Parathyroid adenoma (tissue), 2 donors: ENCODE results near the gene ETV3L.

ENCODE experiments used
- H2AFZ ChIP-seq: fragments of 300-600 bp; sonication (generic); one replicate; pipeline ENCODE4 v1.7.0; 2017; ENCODE audit warnings: antibody characterized with exemption, mild to moderate bottlenecking
- H3K27ac ChIP-seq: fragments of 300-600 bp; sonication (generic); one replicate; pipeline ENCODE4 v1.7.0; 2017
- H3K27me3 ChIP-seq: fragments of 300-600 bp; sonication (generic); one replicate; pipeline ENCODE4 v1.7.0; 2017; ENCODE audit warnings: low read length; ENCODE audit not compliant: control insufficient read depth, insufficient read depth
- H3K36me3 ChIP-seq: fragments of 300-600 bp; sonication (generic); one replicate; pipeline ENCODE4 v1.7.0; 2017; ENCODE audit warnings: low read length; ENCODE audit not compliant: control insufficient read depth, insufficient read depth
- H3K4me1 ChIP-seq: fragments of 300-600 bp; sonication (generic); one replicate; pipeline ENCODE4 v1.7.0; 2017; ENCODE audit warnings: control low read depth
- H3K4me2 ChIP-seq: fragments of 300-600 bp; sonication (generic); one replicate; pipeline ENCODE4 v1.7.0; 2017; ENCODE audit warnings: low read length
- H3K4me3 ChIP-seq: fragments of 300-600 bp; sonication (generic); one replicate; pipeline ENCODE4 v1.7.0; 2017; ENCODE audit warnings: low read depth, low read length
- H3K79me2 ChIP-seq: fragments of 300-600 bp; sonication (generic); one replicate; pipeline ENCODE4 v1.7.0; 2017; ENCODE audit warnings: control low read depth
- H3K9ac ChIP-seq: fragments of 300-600 bp; sonication (generic); one replicate; pipeline ENCODE4 v1.7.0; 2017; ENCODE audit warnings: mild to moderate bottlenecking
- H3K9me3 ChIP-seq: fragments of 300-600 bp; sonication (generic); one replicate; pipeline ENCODE4 v1.7.0; 2017; ENCODE audit warnings: low read length; ENCODE audit not compliant: control insufficient read depth
- CTCF ChIP-seq: fragments of 300-600 bp; sonication (generic); IDR thresholded peaks from one replicate; pipeline ENCODE4 v1.7.0; 2017; ENCODE audit warnings: antibody characterized with exemption, mild to moderate bottlenecking
- donor health status: primary hyperparathyroidism.

Gene ETV3L

DNA sequence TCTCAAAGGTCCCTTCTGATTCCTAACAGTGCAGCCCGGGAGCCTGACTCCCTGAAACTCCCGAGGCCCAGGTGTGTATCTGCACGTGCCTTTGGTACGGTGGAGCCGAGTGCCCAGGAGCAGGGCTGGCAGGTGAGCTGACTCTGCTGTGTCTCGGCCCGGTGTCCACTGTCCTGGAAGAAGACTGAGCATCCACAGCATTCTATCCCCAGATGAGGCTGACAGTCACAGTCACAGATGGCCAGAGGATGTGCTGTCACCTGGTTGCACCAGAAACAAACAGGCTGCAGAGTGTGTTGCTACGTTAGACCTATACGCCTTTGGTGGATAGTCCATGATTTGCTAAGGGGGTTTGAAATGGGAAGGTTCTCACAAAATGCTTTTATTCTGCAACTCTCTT lies 9.8 kb downstream of the ETV3L start:
- no peaks in the 10 kb centered on the region for H3K36me3 ChIP-seq
- no peak overlapping the region for H3K4me2 ChIP-seq
- H2AFZ ChIP-seq: no peak overlapping the region
- H3K27ac ChIP-seq: no peak overlapping the region
- no peaks in the 10 kb centered on the region for H3K9me3 ChIP-seq
- H3K9ac ChIP-seq: no peak overlapping the region
- no peak overlapping the region for H3K4me3 ChIP-seq
- TF ChIP-seq CTCF: no peak
- no peaks in the 10 kb centered on the region for H3K27me3 ChIP-seq
- no peaks in the 10 kb centered on the region for H3K79me2 ChIP-seq
- H3K4me1 ChIP-seq: no peaks in the 10 kb centered on the region

- Histone ChIP-seq H3K9ac (no peak overlapping the region), H3K4me2 (no peak overlapping the region), H3K79me2 (no peaks in the 10 kb centered on the region), H3K27me3 (no peaks in the 10 kb centered on the region), H3K4me3 (no peak overlapping the region), H3K4me1 (no peaks in the 10 kb centered on the region), H3K36me3 (no peaks in the 10 kb centered on the region), H2AFZ (no peak overlapping the region), H3K27ac (no peak overlapping the region), H3K9me3 (no peaks in the 10 kb centered on the region)
- TF ChIP-seq CTCF: no peak
Observed at GRCh38 chr1:157088607-157089006, 11.0 kb downstream of the ETV3L start.

DNA sequence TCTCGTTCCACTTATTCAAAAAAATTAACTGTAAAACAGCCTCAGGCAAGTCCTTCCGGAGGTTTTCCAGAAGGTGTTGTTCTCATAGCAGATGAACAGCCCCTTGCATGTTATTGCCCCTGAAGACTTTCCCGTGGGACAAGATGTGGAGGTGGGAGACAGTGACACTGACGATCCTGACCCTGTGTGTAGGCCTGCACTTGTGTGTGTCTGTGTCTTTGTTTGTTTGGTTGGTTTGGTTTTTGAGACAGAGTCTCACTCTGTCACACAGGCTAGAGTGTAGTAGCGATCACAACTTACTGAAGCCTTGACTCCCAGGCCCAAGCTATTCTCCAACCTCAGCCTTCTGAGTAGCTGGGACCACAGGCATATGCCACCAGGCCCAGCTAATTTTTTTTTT lies 12.6 kb downstream of the ETV3L start:
- H2AFZ ChIP-seq: no peak overlapping the region

DNA sequence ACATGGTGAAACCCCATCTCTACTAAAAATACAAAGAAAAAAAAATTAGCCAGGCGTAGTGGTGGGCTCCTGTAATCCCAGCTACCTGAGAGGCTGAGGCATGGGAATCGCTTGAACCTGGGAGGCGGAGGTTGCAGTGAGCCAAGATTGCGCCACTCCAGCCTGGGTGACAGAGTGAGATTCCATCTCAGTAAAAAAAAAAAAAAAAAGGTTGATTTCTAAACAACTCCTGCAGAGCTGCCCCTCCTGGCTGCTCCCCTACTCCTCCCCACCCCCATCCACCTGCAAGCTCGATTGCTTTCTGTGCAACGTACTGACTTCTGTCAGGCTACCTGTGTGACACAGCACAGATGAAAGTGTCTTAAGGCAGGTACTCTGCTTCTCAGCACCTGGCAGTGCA lies 13.3 kb downstream of the ETV3L start:
- Histone ChIP-seq H3K36me3 (no peaks in the 10 kb centered on the region), H3K4me1 (no peaks in the 10 kb centered on the region), H3K27me3 (no peaks in the 10 kb centered on the region), H2AFZ (no peak overlapping the region), H3K79me2 (no peaks in the 10 kb centered on the region), H3K4me2 (no peak overlapping the region), H3K4me3 (no peak overlapping the region), H3K9me3 (no peaks in the 10 kb centered on the region), H3K27ac (no peak overlapping the region), H3K9ac (no peak overlapping the region)
- no peak for TF ChIP-seq CTCF

More for the DNA sequence above, 12.6 kb downstream of the ETV3L start:
- Histone ChIP-seq H3K4me2 (no peak overlapping the region), H3K9me3 (no peaks in the 10 kb centered on the region), H3K79me2 (no peaks in the 10 kb centered on the region), H3K27me3 (no peaks in the 10 kb centered on the region), H3K9ac (no peak overlapping the region), H3K36me3 (no peaks in the 10 kb centered on the region), H3K27ac (no peak overlapping the region), H3K4me3 (no peak overlapping the region), H3K4me1 (no peaks in the 10 kb centered on the region)
- no peak for TF ChIP-seq CTCF

DNA sequence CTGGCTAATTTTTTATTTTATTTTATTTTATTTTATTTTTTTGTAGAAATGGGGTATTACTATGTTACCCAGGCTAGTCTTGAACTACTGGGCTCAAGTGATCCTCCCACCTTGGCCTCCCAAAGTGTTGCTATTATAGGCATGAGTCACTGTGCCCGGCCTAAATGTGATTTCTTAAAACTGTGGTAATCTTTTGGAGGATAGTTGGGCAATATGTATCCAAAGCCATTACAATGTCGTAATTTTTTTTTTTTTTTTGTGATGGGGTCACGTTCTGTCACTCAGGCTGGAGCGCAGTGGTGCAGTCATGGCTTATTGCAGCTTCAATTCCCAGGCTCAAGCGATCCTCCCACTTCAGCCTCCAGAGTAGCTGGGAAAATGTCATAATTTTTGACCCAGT lies 14.2 kb downstream of the ETV3L start:
- H3K9ac ChIP-seq: no peak overlapping the region
- H3K27ac ChIP-seq: no peak overlapping the region
- H2AFZ ChIP-seq: no peak overlapping the region
- H3K36me3 ChIP-seq: no peaks in the 10 kb centered on the region
- no peak overlapping the region for H3K4me2 ChIP-seq
- no peak for TF ChIP-seq CTCF
- no peaks in the 10 kb centered on the region for H3K4me1 ChIP-seq
- H3K79me2 ChIP-seq: no peaks in the 10 kb centered on the region
- H3K9me3 ChIP-seq: no peaks in the 10 kb centered on the region
- no peaks in the 10 kb centered on the region for H3K27me3 ChIP-seq
- H3K4me3 ChIP-seq: no peak overlapping the region
